LNCAP (cell line): ENCODE measurements around the gene CRIM1.

Source experiments
- TF ChIP-seq, protein P1 (sequence below): fragments of 450-650 bp; IDR thresholded peaks from 2 replicates; pipeline ENCODE4 v1.5.1; 2017; ENCODE audit warnings: mild to moderate bottlenecking

CRIM1 gene

DNA sequence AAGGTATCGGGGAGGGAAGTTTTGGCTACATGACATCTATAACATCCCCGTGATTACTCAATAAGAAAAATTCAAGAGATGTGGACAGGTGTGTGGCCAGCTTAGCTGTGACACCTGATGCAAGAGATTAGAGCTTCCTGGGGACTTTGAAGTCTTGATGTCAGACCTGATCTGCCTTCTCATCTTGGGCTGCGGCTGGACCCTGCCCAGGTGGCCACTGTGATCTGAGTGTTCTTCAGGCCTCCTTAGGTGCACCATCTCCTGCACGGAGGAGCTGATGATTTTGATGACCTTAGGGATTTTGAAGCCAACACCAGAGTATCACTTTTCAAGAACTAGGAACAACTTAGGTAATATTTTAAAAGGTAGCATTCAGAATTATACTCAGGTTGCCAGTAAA, 128.9 kb downstream of the CRIM1 start:
- TF ChIP-seq, protein P1, sequence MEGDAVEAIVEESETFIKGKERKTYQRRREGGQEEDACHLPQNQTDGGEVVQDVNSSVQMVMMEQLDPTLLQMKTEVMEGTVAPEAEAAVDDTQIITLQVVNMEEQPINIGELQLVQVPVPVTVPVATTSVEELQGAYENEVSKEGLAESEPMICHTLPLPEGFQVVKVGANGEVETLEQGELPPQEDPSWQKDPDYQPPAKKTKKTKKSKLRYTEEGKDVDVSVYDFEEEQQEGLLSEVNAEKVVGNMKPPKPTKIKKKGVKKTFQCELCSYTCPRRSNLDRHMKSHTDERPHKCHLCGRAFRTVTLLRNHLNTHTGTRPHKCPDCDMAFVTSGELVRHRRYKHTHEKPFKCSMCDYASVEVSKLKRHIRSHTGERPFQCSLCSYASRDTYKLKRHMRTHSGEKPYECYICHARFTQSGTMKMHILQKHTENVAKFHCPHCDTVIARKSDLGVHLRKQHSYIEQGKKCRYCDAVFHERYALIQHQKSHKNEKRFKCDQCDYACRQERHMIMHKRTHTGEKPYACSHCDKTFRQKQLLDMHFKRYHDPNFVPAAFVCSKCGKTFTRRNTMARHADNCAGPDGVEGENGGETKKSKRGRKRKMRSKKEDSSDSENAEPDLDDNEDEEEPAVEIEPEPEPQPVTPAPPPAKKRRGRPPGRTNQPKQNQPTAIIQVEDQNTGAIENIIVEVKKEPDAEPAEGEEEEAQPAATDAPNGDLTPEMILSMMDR: no peak

DNA sequence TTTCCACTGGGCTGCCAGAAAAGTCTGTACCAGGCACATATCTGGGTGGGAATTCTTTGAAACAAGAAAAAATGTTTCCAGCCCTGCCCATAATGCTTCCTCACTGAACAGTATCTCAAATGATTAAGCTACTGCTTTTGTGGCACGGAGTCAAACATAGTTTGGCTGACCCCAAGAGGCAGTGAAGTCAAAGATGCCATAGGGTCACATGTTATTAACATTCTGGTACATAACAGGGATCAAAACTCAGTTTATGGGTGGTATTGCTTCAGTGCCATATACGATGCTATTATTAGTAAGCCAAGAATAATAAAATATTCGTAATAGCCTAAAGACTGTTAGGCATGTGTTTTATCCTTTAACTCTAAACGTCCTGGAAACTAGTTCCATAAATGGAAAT, 129.9 kb downstream of the CRIM1 start:
- TF ChIP-seq, protein P1: no peak

DNA sequence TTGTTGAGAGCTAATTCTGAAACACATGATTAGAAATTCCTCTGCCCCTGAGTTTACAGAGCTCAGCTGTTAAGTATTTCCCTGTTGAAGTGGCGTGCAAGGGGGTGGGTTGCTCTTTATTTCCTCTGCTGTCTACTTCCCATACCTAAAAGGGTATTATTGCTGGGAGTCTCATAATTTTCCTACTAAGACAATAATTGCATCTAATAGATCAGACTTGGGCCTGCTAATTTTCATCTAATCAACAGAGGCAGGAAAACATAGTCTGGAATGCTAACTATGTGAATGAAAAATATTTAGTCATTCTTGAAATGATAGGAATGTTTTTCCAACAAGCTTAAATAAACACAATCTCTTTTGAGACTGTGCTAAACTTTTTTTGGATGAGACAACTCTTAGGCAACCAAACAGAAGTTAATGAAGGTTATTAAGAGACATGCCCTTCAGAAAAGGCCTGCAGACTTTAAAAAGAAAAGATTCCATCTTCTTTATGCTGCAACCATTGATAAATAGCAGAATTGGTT, 131.0 kb downstream of the CRIM1 start:
- TF ChIP-seq, protein P1: no peak

DNA sequence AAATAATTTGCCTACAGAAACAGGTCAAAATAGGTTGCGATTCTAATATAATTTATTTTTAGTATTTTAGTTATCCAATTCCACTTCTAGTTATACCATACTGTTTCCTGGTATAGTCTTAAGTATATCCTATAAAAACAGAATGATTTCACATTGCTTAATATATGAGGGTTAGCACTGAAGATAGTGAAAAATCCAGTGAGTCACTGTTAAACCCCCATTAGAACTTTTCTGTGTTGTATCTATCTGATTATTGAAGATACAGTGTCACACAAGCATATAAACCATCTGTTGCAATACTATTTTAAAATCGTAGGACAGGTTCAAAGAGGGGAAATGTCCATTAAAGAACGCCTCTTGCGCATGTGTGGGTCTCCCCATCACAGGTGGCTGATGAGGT, 132.4 kb downstream of the CRIM1 start:
- TF ChIP-seq, protein P1: no peak

DNA sequence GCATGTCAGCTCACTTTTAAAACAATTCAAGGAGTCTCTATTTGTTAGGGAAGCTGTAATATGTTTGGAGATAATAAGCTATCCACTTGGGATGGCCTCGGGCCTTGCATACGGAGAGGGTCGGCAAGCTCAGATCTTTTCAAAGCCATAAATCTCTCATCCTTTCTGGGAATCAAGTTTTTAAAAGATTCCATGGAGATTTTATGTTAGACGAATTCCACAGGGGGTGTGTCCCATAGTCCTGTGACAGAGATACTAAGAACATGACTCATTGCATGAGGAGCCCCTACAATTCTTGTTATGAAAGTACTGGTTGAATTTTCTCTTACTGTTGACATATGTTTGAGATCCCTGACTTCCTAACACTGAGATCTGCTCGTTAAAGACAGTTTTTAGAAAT, 133.7 kb downstream of the CRIM1 start:
- TF ChIP-seq, protein P1: no peak

DNA sequence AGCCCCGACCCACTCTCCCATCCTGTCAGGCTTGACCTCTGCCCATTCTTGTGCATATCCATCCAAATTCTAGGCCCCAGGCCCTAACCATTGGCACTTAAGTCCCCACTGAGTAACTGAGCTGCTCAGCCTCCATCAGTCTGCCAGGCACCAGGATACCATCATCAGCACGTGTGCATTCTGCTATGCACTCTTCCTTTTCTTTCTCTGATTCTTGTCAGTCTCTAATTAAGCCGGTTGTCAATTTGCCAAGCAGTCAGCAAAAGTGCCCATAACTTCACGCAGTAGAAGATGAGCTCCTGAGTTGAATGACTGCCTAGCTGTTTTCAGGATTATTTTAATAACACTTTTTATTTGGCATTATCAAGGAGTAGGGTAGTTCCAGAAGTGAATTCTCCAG, 135.2 kb downstream of the CRIM1 start:
- TF ChIP-seq, protein P1: no peak

DNA sequence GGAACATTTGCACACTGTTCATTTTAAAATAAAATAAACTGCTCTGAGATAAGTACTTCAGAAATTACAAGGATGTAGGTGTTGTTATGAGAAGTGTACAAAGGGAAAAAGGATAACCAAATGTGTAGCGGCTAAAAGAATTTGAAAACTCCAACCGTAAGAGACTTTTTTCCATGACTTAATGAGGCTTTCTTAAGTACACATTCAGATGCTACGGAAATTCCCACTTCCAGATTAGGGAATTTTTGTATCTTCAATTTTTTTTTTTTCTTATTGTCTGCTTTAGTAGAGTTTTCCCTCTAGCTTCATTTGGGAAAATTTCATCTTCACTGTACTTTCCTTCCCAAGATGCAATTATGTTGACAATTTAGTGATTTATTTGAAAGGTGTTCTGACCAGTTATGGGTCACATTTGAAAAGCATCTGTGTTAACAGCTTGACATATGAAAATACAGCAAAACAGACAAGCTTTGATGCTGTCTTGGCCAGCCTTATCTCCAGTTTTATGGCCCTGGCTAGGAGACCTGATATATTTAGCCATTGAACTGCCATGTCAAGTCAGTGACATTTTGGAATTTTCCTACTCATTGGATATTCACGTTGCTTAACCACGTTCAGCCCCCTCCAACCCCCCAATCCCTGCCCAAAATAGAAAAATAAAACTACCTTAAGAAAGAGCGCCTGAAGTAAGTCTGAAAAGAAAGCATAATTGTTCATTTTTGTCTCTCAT, 136.8 kb downstream of the CRIM1 start:
- TF ChIP-seq, protein P1: no peak
